Kidney (tissue), 14 donors: ENCODE results near the gene SMG7. TPM values are rescaled to one million over a fixed set of nuclear protein-coding genes. Genes with fewer than 3 reads are reported as not detected.

ENCODE experiments used
- DNase-seq, 5 donors: peaks; one replicate each; pipeline ENCODE4 v3.0.0-alpha.2; 2013 to 2020
- FAIRE-seq: peaks from 2 replicates; lab custom pipeline; 2012; peaks lifted over from hg19 to GRCh38; lab: Jason Lieb, UNC
- H3K27ac ChIP-seq, 2 donors: one replicate each; pipeline ENCODE4 v1.7.0; 2013; ENCODE audit warnings: low read depth in 2 of 2, low read length in 2 of 2, inconsistent platforms in 1 of 2
- H3K27me3 ChIP-seq: one replicate; pipeline ENCODE4 v1.7.1; 2013; ENCODE audit warnings: low read length, inconsistent platforms; ENCODE audit not compliant: control insufficient read depth, insufficient read depth
- H3K36me3 ChIP-seq, 3 donors: one replicate each; pipeline versions ENCODE4 v1.7.0 to v1.7.1; 2013; ENCODE audit warnings: low read length in 3 of 3, control low read depth in 1 of 3, inconsistent platforms in 1 of 3; ENCODE audit not compliant: insufficient read depth in 3 of 3, control insufficient read depth in 2 of 3
- H3K4me1 ChIP-seq, 3 donors: one replicate each; pipeline versions ENCODE4 v1.7.0 to v1.7.1; 2013; ENCODE audit warnings: low read length in 3 of 3, inconsistent platforms in 1 of 3, low read depth in 1 of 3; ENCODE audit not compliant: control insufficient read depth in 2 of 3, insufficient read depth in 2 of 3
- H3K4me3 ChIP-seq, 3 donors: one replicate each; pipeline versions ENCODE4 v1.7.0 to v1.8.1; 2013; ENCODE audit warnings: low read length in 3 of 3, control low read depth in 1 of 3, inconsistent platforms in 1 of 3
- H3K9ac ChIP-seq, 3 donors: one replicate each; pipeline versions ENCODE4 v1.7.0 to v1.7.1; 2013; ENCODE audit warnings: low read length in 3 of 3, control low read depth in 1 of 3, inconsistent platforms in 1 of 3
- H3K9me3 ChIP-seq, 3 donors: one replicate each; pipeline versions ENCODE4 v1.7.0 to v1.7.1; 2013; ENCODE audit warnings: low read length in 3 of 3, control low read depth in 1 of 3, inconsistent platforms in 1 of 3; ENCODE audit not compliant: control insufficient read depth in 2 of 3, insufficient read depth in 1 of 3
- intact Hi-C: fragments of 100-400 bp; cut with DNase I; formaldehyde crosslinking; loops from one replicate; pipeline ENCODE4 v1.11.1; 2022
- polyA plus RNA-seq: library from polyadenylated mRNA; stranded (reverse); fragments of 350-450 nt; fragmentation: Illumina TruSeq; extraction: RNeasy Lipid Tissue Mini Kit (QIAGEN cat#74804); gene quantifications from one replicate; pipeline ENCODE4 v1.2.3, GENCODE V29; 2014; ENCODE audit warnings: low read depth, low replicate concordance; ENCODE audit not compliant: insufficient read depth
- total RNA-seq: library from RNA; stranded (reverse); fragmentation: NEBNext Ultra II Directional; extraction: Animal tissue kit (Norgen Biotek cat#: 25700); gene quantifications from one replicate; pipeline ENCODE4 v1.2.1, GENCODE V29; 2021
- TF ChIP-seq, protein P1 (sequence below): IDR thresholded peaks from 3 replicates; pipeline ENCODE4 v1.5.1; 2012; ENCODE audit warnings: mild to moderate bottlenecking, moderate library complexity, borderline replicate concordance; ENCODE audit not compliant: insufficient read depth; ENCODE audit errors: extremely low read depth
- donor health status: control.
- donor health status: control.
- donor health status: control.
- donor health status: control.
- donor health status: control.
- donor health status: DM: yes; HTN: yes; CAD: no.
- donor health status: Normal renal cell carcinoma (clear cell type).

The SMG7 gene
- total and polyA plus RNA-seq, 2 donors from 2014 or later = 15.4 to 56.3 TPM

DNA sequence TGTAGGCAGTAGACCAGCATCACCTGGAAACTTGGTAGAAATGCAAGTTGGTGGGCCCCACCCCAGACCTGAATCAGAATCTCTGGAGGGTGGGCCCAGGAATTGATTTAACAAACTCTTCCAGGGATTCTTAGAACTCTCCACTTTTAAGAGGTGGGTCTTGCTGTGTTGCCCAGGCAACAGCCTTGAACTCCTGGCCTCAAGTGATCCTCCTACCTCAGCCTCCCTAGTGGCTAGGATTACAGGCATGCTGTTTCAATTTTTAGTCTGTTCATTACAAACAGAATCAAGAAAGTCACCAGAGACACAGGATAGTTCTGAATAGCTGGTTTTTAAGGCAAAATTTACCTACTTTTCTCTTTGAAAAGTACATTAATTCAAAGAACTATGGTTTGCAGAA lies 86.8 kb downstream of the SMG7 start:
- DNase-seq (no peak), FAIRE-seq (no peak)
- H3K4me3 ChIP-seq = no peak overlapping the region
- no peaks in the 10 kb centered on the region for H3K4me1 ChIP-seq
- H3K9me3 ChIP-seq = no peaks in the 10 kb centered on the region
- intact Hi-C loops = no loop called here
- H3K27ac ChIP-seq = no peak overlapping the region
- TF ChIP-seq, protein P1, sequence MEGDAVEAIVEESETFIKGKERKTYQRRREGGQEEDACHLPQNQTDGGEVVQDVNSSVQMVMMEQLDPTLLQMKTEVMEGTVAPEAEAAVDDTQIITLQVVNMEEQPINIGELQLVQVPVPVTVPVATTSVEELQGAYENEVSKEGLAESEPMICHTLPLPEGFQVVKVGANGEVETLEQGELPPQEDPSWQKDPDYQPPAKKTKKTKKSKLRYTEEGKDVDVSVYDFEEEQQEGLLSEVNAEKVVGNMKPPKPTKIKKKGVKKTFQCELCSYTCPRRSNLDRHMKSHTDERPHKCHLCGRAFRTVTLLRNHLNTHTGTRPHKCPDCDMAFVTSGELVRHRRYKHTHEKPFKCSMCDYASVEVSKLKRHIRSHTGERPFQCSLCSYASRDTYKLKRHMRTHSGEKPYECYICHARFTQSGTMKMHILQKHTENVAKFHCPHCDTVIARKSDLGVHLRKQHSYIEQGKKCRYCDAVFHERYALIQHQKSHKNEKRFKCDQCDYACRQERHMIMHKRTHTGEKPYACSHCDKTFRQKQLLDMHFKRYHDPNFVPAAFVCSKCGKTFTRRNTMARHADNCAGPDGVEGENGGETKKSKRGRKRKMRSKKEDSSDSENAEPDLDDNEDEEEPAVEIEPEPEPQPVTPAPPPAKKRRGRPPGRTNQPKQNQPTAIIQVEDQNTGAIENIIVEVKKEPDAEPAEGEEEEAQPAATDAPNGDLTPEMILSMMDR = no peak
- H3K9ac ChIP-seq = no peak overlapping the region
- H3K36me3 ChIP-seq = peaks cover 0 to 3% (median 0%) of the 10 kb centered on the region in 3 donors
- no peaks in the 10 kb centered on the region for H3K27me3 ChIP-seq

DNA sequence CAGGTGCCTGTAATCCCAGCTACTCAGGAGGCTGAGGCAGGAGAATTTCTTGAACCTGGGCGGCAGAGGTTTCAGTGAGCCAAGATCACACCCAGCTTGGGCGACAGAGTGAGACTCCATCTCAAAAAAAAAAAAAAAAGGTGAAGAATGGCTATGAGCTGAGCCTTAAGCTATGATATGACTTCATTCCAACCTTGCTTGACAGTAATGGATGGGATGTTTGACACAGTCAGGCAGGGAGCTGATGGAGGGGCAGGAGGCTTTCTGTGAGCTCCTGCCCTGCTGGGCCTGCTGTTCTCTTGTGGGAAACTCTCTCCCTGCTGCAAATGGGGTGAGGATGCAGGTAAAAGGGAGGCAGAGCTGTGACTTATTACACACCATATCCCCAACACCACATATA lies 90.4 kb downstream of the SMG7 start:
- no peak overlapping the region for H3K9ac ChIP-seq
- no peak for FAIRE-seq
- H3K27me3 ChIP-seq = no peaks in the 10 kb centered on the region
- no peak for DNase-seq
- TF ChIP-seq, protein P1 = no peak
- no peak overlapping the region for H3K27ac ChIP-seq
- intact Hi-C loops = no loop called here
- H3K4me1 ChIP-seq = peaks cover 0 to 4% (median 0%) of the 10 kb centered on the region in 3 donors
- H3K36me3 ChIP-seq = no peaks in the 10 kb centered on the region
- no peaks in the 10 kb centered on the region for H3K9me3 ChIP-seq
- H3K4me3 ChIP-seq = no peak overlapping the region

DNA sequence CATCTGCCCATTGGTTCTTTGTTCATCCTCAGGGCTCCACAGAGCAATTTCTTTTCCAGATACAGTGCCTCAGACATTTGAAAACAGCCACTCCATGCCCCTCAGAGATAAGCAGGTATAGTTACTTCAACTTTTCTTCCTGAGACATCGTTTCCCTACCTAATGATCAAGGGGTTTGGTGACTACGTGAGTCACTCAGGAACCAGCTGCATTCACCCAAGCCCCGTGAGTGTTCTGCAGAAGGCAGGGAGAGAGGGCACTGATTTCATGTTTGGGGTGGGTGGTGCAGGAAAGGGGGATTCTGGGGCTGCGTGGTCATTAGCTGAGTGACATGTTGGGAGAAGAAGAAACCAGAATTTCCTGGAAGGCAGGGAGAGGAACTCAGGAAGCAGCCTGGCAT lies 93.0 kb downstream of the SMG7 start:
- no peak overlapping the region for H3K4me3 ChIP-seq
- TF ChIP-seq, protein P1 = no peak
- DNase-seq = no peak
- no peak overlapping the region for H3K27ac ChIP-seq
- no peak for FAIRE-seq
- intact Hi-C loops = no loop called here
- H3K27me3 ChIP-seq = no peaks in the 10 kb centered on the region
- no peaks in the 10 kb centered on the region for H3K9me3 ChIP-seq
- no peaks in the 10 kb centered on the region for H3K36me3 ChIP-seq
- H3K4me1 ChIP-seq = peaks cover 0 to 5% (median 0%) of the 10 kb centered on the region in 3 donors
- no peak overlapping the region for H3K9ac ChIP-seq

DNA sequence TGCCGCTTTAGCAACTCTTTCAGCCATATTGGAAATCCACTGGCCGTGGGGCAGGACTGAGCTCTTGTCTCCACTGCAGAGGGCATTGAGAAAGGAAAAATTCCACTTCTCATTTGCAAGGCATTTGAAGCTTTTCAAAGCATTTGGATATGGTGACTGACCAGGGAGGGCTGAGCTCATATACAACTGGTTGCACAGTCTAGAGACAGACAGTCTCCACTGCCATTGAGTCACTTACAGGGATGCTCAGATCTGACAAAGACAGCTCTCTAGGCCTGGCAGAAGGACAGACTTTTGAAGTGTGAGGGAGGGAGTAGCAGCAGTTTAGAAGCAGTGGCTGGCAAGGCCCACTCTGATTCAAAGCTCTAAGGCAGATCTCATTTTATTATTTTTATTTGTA lies 93.7 kb downstream of the SMG7 start:
- intact Hi-C loops = no loop called here
- Histone ChIP-seq H3K9ac (no peak overlapping the region), H3K27me3 (no peaks in the 10 kb centered on the region), H3K27ac (no peak overlapping the region), H3K4me1 (peaks cover 0 to 5% (median 0%) of the 10 kb centered on the region in 3 donors), H3K4me3 (no peak overlapping the region), H3K36me3 (no peaks in the 10 kb centered on the region), H3K9me3 (no peaks in the 10 kb centered on the region)
- FAIRE-seq (no peak), DNase-seq (no peak)
- TF ChIP-seq, protein P1 = no peak
